T-cell (primary cell): ENCODE data around the gene MROH8. TPM values are rescaled to one million over a fixed set of nuclear protein-coding genes. Genes with fewer than 3 reads are reported as not detected.

ENCODE experiments used
- ATAC-seq, 4 experiments: fragments of 200-7000 bp in 3 of 4; fragments of 150-1000 bp in 1 of 4; cut with Tn5 transposase; replicated peaks in 1 of 4; 1 replicate in 3 of 4; 2 replicates in 1 of 4; pipeline ENCODE4 v1.10.0; 2021; ENCODE audit warnings: moderate library complexity in 3 of 4, mild to moderate bottlenecking in 2 of 4, moderate number of reproducible peaks in 1 of 4
- CTCF ChIA-PET, 2 donors: fragments of 300-600 bp; sonication (Branson Sonifier 250); formaldehyde crosslinking; loops; one replicate each; lab custom pipeline; 2022; ENCODE audit warnings: antibody characterized with exemption in 2 of 2; lab: Charles Lee
- POLR2A ChIA-PET, 2 donors: fragments of 300-600 bp; sonication (Branson Sonifier 250); formaldehyde crosslinking; loops; one replicate each; lab custom pipeline; 2022; ENCODE audit warnings: antibody characterized with exemption in 2 of 2; lab: Charles Lee
- DNase-seq, 35 experiments: peaks; one replicate each; pipeline versions ENCODE4 v3.0.0 to v3.0.0-alpha.2; 2013 to 2023
- H3K27ac ChIP-seq: one replicate; pipeline ENCODE4 v1.5.1; 2013; ENCODE audit warnings: low read length
- H3K27me3 ChIP-seq, 2 experiments: replicated peaks in 1 of 2; 1 replicate in 1 of 2; 2 replicates in 1 of 2; pipeline versions ENCODE4 v1.6.1 to v1.7.0; 2013; ENCODE audit warnings: low read length in 1 of 2, mixed read lengths in 1 of 2; ENCODE audit not compliant: control insufficient read depth in 2 of 2, insufficient read depth in 2 of 2; ENCODE audit errors: extremely low read depth in 1 of 2
- H3K36me3 ChIP-seq, 2 donors: 1 replicate in 1 of 2; 2 replicates in 1 of 2; pipeline versions ENCODE4 v1.6.1 to v1.7.0; 2013; ENCODE audit warnings: low read length in 1 of 2; ENCODE audit not compliant: control insufficient read depth in 2 of 2, insufficient read depth in 1 of 2; ENCODE audit errors: extremely low read depth in 1 of 2
- H3K4me1 ChIP-seq, 2 experiments: 1 replicate in 1 of 2; 2 replicates in 1 of 2; pipeline versions ENCODE4 v1.6.1 to v1.7.0; 2013; ENCODE audit warnings: low read length in 2 of 2, mixed read lengths in 1 of 2; ENCODE audit not compliant: insufficient read depth in 2 of 2, control insufficient read depth in 1 of 2; ENCODE audit errors: extremely low read depth in 1 of 2
- H3K4me3 ChIP-seq, 2 donors: 1 replicate in 1 of 2; 2 replicates in 1 of 2; pipeline versions ENCODE4 v1.5.1 to v1.7.0; 2013; ENCODE audit warnings: mild to moderate bottlenecking in 2 of 2, low read length in 1 of 2, moderate library complexity in 1 of 2; ENCODE audit not compliant: control insufficient read depth in 1 of 2; ENCODE audit errors: extremely low read depth in 1 of 2
- H3K9me3 ChIP-seq: 2 replicates; pipeline ENCODE4 v1.7.0; 2013
- H3K27ac Mint-ChIP-seq, 2 donors: one replicate each; pipeline ENCODE4 v1.8.0; 2020 to 2021; ENCODE audit warnings: mild to moderate bottlenecking in 2 of 2, mixed read lengths in 2 of 2
- H3K27me3 Mint-ChIP-seq, 2 donors: one replicate each; pipeline ENCODE4 v1.8.0; 2021 to 2022; ENCODE audit warnings: mixed read lengths in 2 of 2
- H3K36me3 Mint-ChIP-seq: one replicate; pipeline ENCODE4 v1.8.0; 2021; ENCODE audit warnings: mixed read lengths
- H3K4me1 Mint-ChIP-seq, 3 donors: one replicate each; pipeline ENCODE4 v1.8.0; 2020 to 2022; ENCODE audit warnings: mixed read lengths in 3 of 3, mild to moderate bottlenecking in 1 of 3
- H3K4me3 Mint-ChIP-seq, 3 donors: one replicate each; pipeline ENCODE4 v1.8.0; 2020 to 2022; ENCODE audit warnings: mild to moderate bottlenecking in 3 of 3, mixed read lengths in 3 of 3, moderate library complexity in 3 of 3
- H3K9me3 Mint-ChIP-seq, 3 donors: one replicate each; pipeline ENCODE4 v1.8.0; 2020 to 2022; ENCODE audit warnings: mixed read lengths in 3 of 3
- WGBS: methylation state at CpG from one replicate; pipeline ENCODE4 v1.1.5; 2013; ENCODE audit warnings: missing lambda C conversion rate; ENCODE audit not compliant: insufficient coverage; 5-methylcytosine and 5-hydroxymethylcytosine counted together
- total RNA-seq, 35 experiments: library from RNA in 6 of 35; stranded (reverse) in 6 of 35; fragments of 120-200 nt in 1 of 35; gene quantifications; one replicate each; pipeline versions ENCODE4 v1.2.1 to v1.2.4 and lab custom pipeline; 2013 to 2026

Gene MROH8
- total RNA-seq, 5 donors from 2014 or later (not counting 1 experiment from before 2014, with no cell fraction given) = 0.70 to 2.5 (median 1.5) TPM

- Mint-ChIP-seq H3K27ac (no peak overlapping the region), H3K4me3 (no peak overlapping the region), H3K27me3 (no peaks in the 10 kb centered on the region), H3K9me3 (no peaks in the 10 kb centered on the region), H3K36me3 (no peaks in the 10 kb centered on the region), H3K4me1 (no peaks in the 10 kb centered on the region)
- Histone ChIP-seq H3K27ac (no peak overlapping the region), H3K4me3 (no peak overlapping the region), H3K9me3 (no peaks in the 10 kb centered on the region), H3K36me3 (no peaks in the 10 kb centered on the region), H3K4me1 (no peaks in the 10 kb centered on the region), H3K27me3 (peaks cover 0 to 5% of the 10 kb centered on the region in 2 experiments)
- ATAC-seq (no peak), DNase-seq (no peak)
- ChIA-PET POLR2A (interaction anchor here in 1 of 2 donors (0.7 kb wide), 1 partner anchor 657 kb away, joined by 3 read pairs; no protein-coding TSS in a partner anchor), CTCF (no interaction called here)
- whole genome bisulfite sequencing = 90% methylated on average over 2 of the region's 4 CpGs
Measured at GRCh38 chr20:37120497-37120896, 58.9 kb downstream of the MROH8 start.

GRCh38 chr20:37119356-37120036 is 59.9 kb downstream of the MROH8 start:
- POLR2A ChIA-PET = interaction anchor here in 1 of 2 donors (0.7 kb wide), 1 partner anchor 656 kb away, joined by 3 read pairs; no protein-coding TSS in a partner anchor
- H3K9me3 Mint-ChIP-seq = no peaks in the 10 kb centered on the region
- CTCF ChIA-PET = no interaction called here
- Histone ChIP-seq H3K9me3 (no peaks in the 10 kb centered on the region), H3K27ac (no peak overlapping the region), H3K27me3 (peaks cover 0 to 5% of the 10 kb centered on the region in 2 experiments), H3K36me3 (no peaks in the 10 kb centered on the region), H3K4me1 (no peaks in the 10 kb centered on the region), H3K4me3 (no peak overlapping the region)
- H3K27me3 Mint-ChIP-seq = no peaks in the 10 kb centered on the region
- H3K4me1 Mint-ChIP-seq = no peaks in the 10 kb centered on the region
- no peaks in the 10 kb centered on the region for H3K36me3 Mint-ChIP-seq
- DNase-seq (no peak), ATAC-seq (no peak)
- WGBS = 98% methylated on average over 6 of the region's 7 CpGs
- no peak overlapping the region for H3K27ac Mint-ChIP-seq
- H3K4me3 Mint-ChIP-seq = no peak overlapping the region

GRCh38 chr20:37114012-37114411 is 65.3 kb downstream of the MROH8 start:
- H3K4me3 Mint-ChIP-seq = no peak overlapping the region
- H3K4me1 Mint-ChIP-seq = no peaks in the 10 kb centered on the region
- H3K27me3 Mint-ChIP-seq = no peaks in the 10 kb centered on the region
- ATAC-seq = no peak
- no peaks in the 10 kb centered on the region for H3K36me3 ChIP-seq
- no peak overlapping the region for H3K27ac Mint-ChIP-seq
- H3K9me3 Mint-ChIP-seq = no peaks in the 10 kb centered on the region
- no peak overlapping the region for H3K4me3 ChIP-seq
- H3K27me3 ChIP-seq = peaks cover 0 to 3% of the 10 kb centered on the region in 2 experiments
- POLR2A ChIA-PET = no interaction called here
- H3K27ac ChIP-seq = no peak overlapping the region
- no peaks in the 10 kb centered on the region for H3K36me3 Mint-ChIP-seq
- DNase-seq = no peak
- CTCF ChIA-PET = no interaction called here
- 97% methylated on average over 7 of the region's 8 CpGs for WGBS
- no peaks in the 10 kb centered on the region for H3K4me1 ChIP-seq
- H3K9me3 ChIP-seq = no peaks in the 10 kb centered on the region

GRCh38 chr20:37111926-37112455 is 67.4 kb downstream of the MROH8 start:
- no peaks in the 10 kb centered on the region for H3K9me3 Mint-ChIP-seq
- Histone ChIP-seq H3K4me1 (no peaks in the 10 kb centered on the region), H3K9me3 (no peaks in the 10 kb centered on the region), H3K27me3 (peaks cover 0 to 2% of the 10 kb centered on the region in 2 experiments), H3K27ac (no peak overlapping the region), H3K36me3 (no peaks in the 10 kb centered on the region), H3K4me3 (no peak overlapping the region)
- no peaks in the 10 kb centered on the region for H3K27me3 Mint-ChIP-seq
- ChIA-PET CTCF (no interaction called here), POLR2A (no interaction called here)
- no peaks in the 10 kb centered on the region for H3K4me1 Mint-ChIP-seq
- no peak for ATAC-seq
- no peak for DNase-seq
- no peaks in the 10 kb centered on the region for H3K36me3 Mint-ChIP-seq
- no peak overlapping the region for H3K4me3 Mint-ChIP-seq
- no CpG with 5 or more reads among the region's 2 CpGs for WGBS
- H3K27ac Mint-ChIP-seq = no peak overlapping the region

GRCh38 chr20:37108676-37109075 is 70.7 kb downstream of the MROH8 start:
- H3K4me1 ChIP-seq = no peaks in the 10 kb centered on the region
- POLR2A ChIA-PET = no interaction called here

GRCh38 chr20:37102571-37102970 is 76.8 kb downstream of the MROH8 start:
- no peak overlapping the region for H3K4me3 Mint-ChIP-seq
- H3K4me1 Mint-ChIP-seq = no peaks in the 10 kb centered on the region
- ChIA-PET CTCF (no interaction called here), POLR2A (interaction anchor here in 1 of 2 donors (0.7 kb wide), 1 partner anchor 361 kb away, joined by 3 read pairs; no protein-coding TSS in a partner anchor)
- H3K27me3 Mint-ChIP-seq = no peaks in the 10 kb centered on the region
- no peaks in the 10 kb centered on the region for H3K4me1 ChIP-seq
- no peak overlapping the region for H3K27ac ChIP-seq
- WGBS = 95% methylated on average over 4 of the region's 6 CpGs
- ATAC-seq (no peak), DNase-seq (no peak)
- no peaks in the 10 kb centered on the region for H3K9me3 Mint-ChIP-seq
- no peak overlapping the region for H3K27ac Mint-ChIP-seq
- H3K9me3 ChIP-seq = no peaks in the 10 kb centered on the region
- H3K36me3 Mint-ChIP-seq = no peaks in the 10 kb centered on the region
- no peaks in the 10 kb centered on the region for H3K27me3 ChIP-seq
- H3K4me3 ChIP-seq = no peak overlapping the region
- H3K36me3 ChIP-seq = no peaks in the 10 kb centered on the region

More at GRCh38 chr20:37108676-37109075, 70.7 kb downstream of the MROH8 start:
- Mint-ChIP-seq H3K36me3 (no peaks in the 10 kb centered on the region), H3K27me3 (no peaks in the 10 kb centered on the region), H3K4me1 (no peaks in the 10 kb centered on the region), H3K9me3 (no peaks in the 10 kb centered on the region), H3K4me3 (no peak overlapping the region), H3K27ac (no peak overlapping the region)
- DNase-seq = no peak
- CTCF ChIA-PET = interaction anchor here in 1 of 2 donors (0.7 kb wide), 1 partner anchor 60 kb away, joined by 7 read pairs; no protein-coding TSS in a partner anchor
- no peak overlapping the region for H3K4me3 ChIP-seq
- WGBS = 90% methylated on average over 2 of the region's 4 CpGs
- H3K9me3 ChIP-seq = no peaks in the 10 kb centered on the region
- ATAC-seq = no peak
- no peaks in the 10 kb centered on the region for H3K36me3 ChIP-seq
- H3K27ac ChIP-seq = no peak overlapping the region
- H3K27me3 ChIP-seq = no peaks in the 10 kb centered on the region
